IgD-negative memory B cell (primary cell): ENCODE results near the gene BCKDHB. TPM values are rescaled to one million over a fixed set of nuclear protein-coding genes. Genes with fewer than 3 reads are reported as not detected.
"Not testable (repeated sequence)": the region's sequence is repeated elsewhere in the genome, so short reads cannot be mapped to it uniquely, and the experiment has no call there.

ENCODE experiments used
- H3K27ac Mint-ChIP-seq, 3 donors: one replicate each; pipeline ENCODE4 v1.8.0; 2020 to 2022; ENCODE audit warnings: mild to moderate bottlenecking in 3 of 3, mixed read lengths in 3 of 3, moderate library complexity in 1 of 3
- H3K27me3 Mint-ChIP-seq: one replicate; pipeline ENCODE4 v1.8.0; 2021; ENCODE audit warnings: mixed read lengths
- H3K36me3 Mint-ChIP-seq: one replicate; pipeline ENCODE4 v1.8.0; 2020; ENCODE audit warnings: mild to moderate bottlenecking, mixed read lengths
- H3K4me1 Mint-ChIP-seq, 3 donors: one replicate each; pipeline ENCODE4 v1.8.0; 2020 to 2022; ENCODE audit warnings: mixed read lengths in 3 of 3, mild to moderate bottlenecking in 1 of 3
- H3K4me3 Mint-ChIP-seq, 4 donors: one replicate each; pipeline ENCODE4 v1.8.0; 2020 to 2022; ENCODE audit warnings: mild to moderate bottlenecking in 4 of 4, mixed read lengths in 4 of 4, moderate library complexity in 3 of 4
- H3K9me3 Mint-ChIP-seq, 3 donors: one replicate each; pipeline ENCODE4 v1.8.0; 2020 to 2021; ENCODE audit warnings: mixed read lengths in 3 of 3, mild to moderate bottlenecking in 1 of 3
- polyA plus RNA-seq: library from polyadenylated mRNA; unstranded; fragments of 300-500 nt; fragmentation: Illumina TruSeq; gene quantifications from one replicate; pipeline ENCODE4 v1.2.3, GENCODE V29; 2021

The BCKDHB gene
- polyA plus RNA-seq = 17.4 TPM

GRCh38 chr6:80106418-80107235, at the start of gene BCKDHB:
BCKDHB (plus strand) TSS chr6:80106671; CDS start chr6:80106694, 23 bp downstream.
- Mint-ChIP-seq H3K27me3 (peaks cover 4% of the 10 kb centered on the region), H3K36me3 (peaks cover 1% of the 10 kb centered on the region)

GRCh38 chr6:80060774-80061173, 45.7 kb upstream of the BCKDHB start:
- no peaks in the 10 kb centered on the region for H3K9me3 Mint-ChIP-seq
- no peaks in the 10 kb centered on the region for H3K4me1 Mint-ChIP-seq
- H3K36me3 Mint-ChIP-seq = no peaks in the 10 kb centered on the region
- H3K27me3 Mint-ChIP-seq = no peaks in the 10 kb centered on the region
- no peak overlapping the region for H3K4me3 Mint-ChIP-seq
- H3K27ac Mint-ChIP-seq = no peak overlapping the region

More at GRCh38 chr6:80106418-80107235, at the start of gene BCKDHB:
- Mint-ChIP-seq H3K4me3 (peak within 1 kb of the TSS; percentile 83 to 97 (median 89)), H3K27ac (peak within 1 kb of the TSS; percentile 11 to 88 (median 32)), H3K4me1 (peaks cover 10 to 17% (median 12%) of the 10 kb centered on the region in 3 donors), H3K9me3 (no peaks in the 10 kb centered on the region)

- not testable (repeated sequence) for H3K4me1 Mint-ChIP-seq, H3K4me3 Mint-ChIP-seq, H3K27me3 Mint-ChIP-seq, H3K36me3 Mint-ChIP-seq
- peaks cover 0 to 12% (median 0%) of the 10 kb centered on the region in 3 donors for H3K9me3 Mint-ChIP-seq
- peak overlapping the region in 1 of 3 donors; percentile 24 for H3K27ac Mint-ChIP-seq
These were observed 38.3 kb upstream of the BCKDHB start for GRCh38 chr6:80068146-80068545.

- peaks cover 0 to 17% (median 0%) of the 10 kb centered on the region in 3 donors for H3K9me3 Mint-ChIP-seq
- not testable (repeated sequence) for H3K4me1 Mint-ChIP-seq, H3K4me3 Mint-ChIP-seq, H3K27me3 Mint-ChIP-seq, H3K27ac Mint-ChIP-seq, H3K36me3 Mint-ChIP-seq
These were observed 36.0 kb upstream of the BCKDHB start for GRCh38 chr6:80070431-80070830.

- Mint-ChIP-seq H3K36me3 (peaks cover 3% of the 10 kb centered on the region), H3K27ac (no peak overlapping the region), H3K27me3 (peaks cover 3% of the 10 kb centered on the region), H3K9me3 (peaks cover 0 to 14% (median 0%) of the 10 kb centered on the region in 3 donors), H3K4me1 (no peaks in the 10 kb centered on the region), H3K4me3 (peak overlapping the region in 1 of 4 donors; percentile 3)
These were observed 29.4 kb upstream of the BCKDHB start for GRCh38 chr6:80077067-80077466.

GRCh38 chr6:80088637-80089036, 17.8 kb upstream of the BCKDHB start:
- Mint-ChIP-seq H3K4me1 (no peaks in the 10 kb centered on the region), H3K9me3 (no peaks in the 10 kb centered on the region), H3K27ac (no peak overlapping the region), H3K36me3 (no peaks in the 10 kb centered on the region), H3K27me3 (peaks cover 1% of the 10 kb centered on the region), H3K4me3 (no peak overlapping the region)

GRCh38 chr6:80091506-80091905, 15.0 kb upstream of the BCKDHB start:
- no peak overlapping the region for H3K27ac Mint-ChIP-seq
- H3K4me3 Mint-ChIP-seq = no peak overlapping the region
- peaks cover 1% of the 10 kb centered on the region for H3K27me3 Mint-ChIP-seq
- no peaks in the 10 kb centered on the region for H3K36me3 Mint-ChIP-seq
- no peaks in the 10 kb centered on the region for H3K4me1 Mint-ChIP-seq
- no peaks in the 10 kb centered on the region for H3K9me3 Mint-ChIP-seq

- Mint-ChIP-seq H3K27me3 (no peaks in the 10 kb centered on the region), H3K4me1 (peaks cover 0 to 3% (median 0%) of the 10 kb centered on the region in 3 donors), H3K4me3 (no peak overlapping the region), H3K9me3 (no peaks in the 10 kb centered on the region), H3K36me3 (no peaks in the 10 kb centered on the region), H3K27ac (no peak overlapping the region)
These were observed 12.5 kb upstream of the BCKDHB start for GRCh38 chr6:80094017-80094416.

- Mint-ChIP-seq H3K27ac (peak overlapping the region in 1 of 3 donors; percentile 50), H3K9me3 (no peaks in the 10 kb centered on the region), H3K27me3 (peaks cover 5% of the 10 kb centered on the region), H3K36me3 (no peaks in the 10 kb centered on the region), H3K4me3 (no peak overlapping the region), H3K4me1 (peaks cover 0 to 8% (median 0%) of the 10 kb centered on the region in 3 donors)
These were observed 10.9 kb upstream of the BCKDHB start for GRCh38 chr6:80095600-80095999.

GRCh38 chr6:80098392-80098791, 8.1 kb upstream of the BCKDHB start:
- Mint-ChIP-seq H3K36me3 (no peaks in the 10 kb centered on the region), H3K9me3 (no peaks in the 10 kb centered on the region), H3K27ac (no peak overlapping the region)

GRCh38 chr6:80104520-80104919, 2.0 kb upstream of the BCKDHB start:
- Mint-ChIP-seq H3K36me3 (peaks cover 1% of the 10 kb centered on the region), H3K4me3 (peak overlapping the region in 1 of 4 donors; percentile 60), H3K9me3 (no peaks in the 10 kb centered on the region), H3K27ac (no peak overlapping the region), H3K27me3 (peaks cover 6% of the 10 kb centered on the region), H3K4me1 (peaks cover 10 to 16% (median 12%) of the 10 kb centered on the region in 3 donors)

More at GRCh38 chr6:80098392-80098791, 8.1 kb upstream of the BCKDHB start:
- peaks cover 7% of the 10 kb centered on the region for H3K27me3 Mint-ChIP-seq
- no peak overlapping the region for H3K4me3 Mint-ChIP-seq
- peaks cover 0 to 8% (median 0%) of the 10 kb centered on the region in 3 donors for H3K4me1 Mint-ChIP-seq

GRCh38 chr6:80105972-80106417, 476 bp upstream of the BCKDHB start:
- peak overlapping the region; percentile 83 to 97 (median 89) for H3K4me3 Mint-ChIP-seq

GRCh38 chr6:80122576-80122975, 16.1 kb downstream of the BCKDHB start:
- H3K9me3 Mint-ChIP-seq = peaks cover 8 to 22% (median 16%) of the 10 kb centered on the region in 3 donors
- H3K27ac Mint-ChIP-seq = not testable (repeated sequence)

More at GRCh38 chr6:80105972-80106417, 476 bp upstream of the BCKDHB start:
- H3K27ac Mint-ChIP-seq = peak overlapping the region; percentile 11 to 88 (median 32)
- peaks cover 4% of the 10 kb centered on the region for H3K27me3 Mint-ChIP-seq
- no peaks in the 10 kb centered on the region for H3K9me3 Mint-ChIP-seq
- H3K36me3 Mint-ChIP-seq = peaks cover 1% of the 10 kb centered on the region
- peaks cover 10 to 17% (median 12%) of the 10 kb centered on the region in 3 donors for H3K4me1 Mint-ChIP-seq

GRCh38 chr6:80126657-80127345, 20.3 kb downstream of the BCKDHB start:
- H3K36me3 Mint-ChIP-seq = peaks cover 9% of the 10 kb centered on the region

More at GRCh38 chr6:80122576-80122975, 16.1 kb downstream of the BCKDHB start:
- not testable (repeated sequence) for H3K27me3 Mint-ChIP-seq, H3K4me3 Mint-ChIP-seq, H3K4me1 Mint-ChIP-seq
- H3K36me3 Mint-ChIP-seq = peaks cover 15% of the 10 kb centered on the region

GRCh38 chr6:80129485-80129884, 23.0 kb downstream of the BCKDHB start:
- Mint-ChIP-seq H3K27ac (no peak overlapping the region), H3K9me3 (no peaks in the 10 kb centered on the region), H3K4me3 (no peak overlapping the region), H3K27me3 (no peaks in the 10 kb centered on the region), H3K4me1 (no peaks in the 10 kb centered on the region), H3K36me3 (peaks cover 10% of the 10 kb centered on the region)

More at GRCh38 chr6:80126657-80127345, 20.3 kb downstream of the BCKDHB start:
- H3K27ac Mint-ChIP-seq = no peak overlapping the region
- peaks cover 0 to 1% (median 0%) of the 10 kb centered on the region in 3 donors for H3K4me1 Mint-ChIP-seq
- no peaks in the 10 kb centered on the region for H3K27me3 Mint-ChIP-seq
- H3K4me3 Mint-ChIP-seq = no peak overlapping the region
- H3K9me3 Mint-ChIP-seq = peaks cover 0 to 6% (median 0%) of the 10 kb centered on the region in 3 donors
